ENCODE measurements around the gene WBP1L. TPM values are rescaled to one million over a fixed set of nuclear protein-coding genes. Genes with fewer than 3 reads are reported as not detected.
"Not testable (repeated sequence)": the region's sequence is repeated elsewhere in the genome, so short reads cannot be mapped to it uniquely, and the experiment has no call there.

WBP1L gene
- polyA plus RNA-seq, 3 donors, result 44.3 to 45.4 (median 45.4) TPM

GRCh38 chr10:102758240-102758932 is 14.6 kb downstream of the WBP1L start:
- no peak for DNase-seq (ENCODE audit: low read depth in 3 of 3, low spot score in 2 of 3)

GRCh38 chr10:102758933-102759262 is 15.2 kb downstream of the WBP1L start:
- not testable (repeated sequence) for DNase-seq (ENCODE audit: low read depth in 3 of 3, low spot score in 2 of 3)

GRCh38 chr10:102759497-102760210 is 15.9 kb downstream of the WBP1L start:
- no peak for DNase-seq (ENCODE audit: low read depth in 3 of 3, low spot score in 2 of 3)

GRCh38 chr10:102761981-102762380 is 18.2 kb downstream of the WBP1L start:
- DNase-seq (ENCODE audit: low read depth in 3 of 3, low spot score in 2 of 3), result no peak

GRCh38 chr10:102762401-102763015 is 18.8 kb downstream of the WBP1L start:
- no peak for DNase-seq (ENCODE audit: low read depth in 3 of 3, low spot score in 2 of 3)

- DNase-seq (ENCODE audit: low read depth in 3 of 3, low spot score in 2 of 3), result no peak
Measured at GRCh38 chr10:102763037-102763607, 19.4 kb downstream of the WBP1L start.

- DNase-seq (ENCODE audit: low read depth in 3 of 3, low spot score in 2 of 3), result no peak
Measured at GRCh38 chr10:102764470-102765161, 20.9 kb downstream of the WBP1L start.

- no peak for DNase-seq (ENCODE audit: low read depth in 3 of 3, low spot score in 2 of 3)
Measured at GRCh38 chr10:102765336-102765735, 21.6 kb downstream of the WBP1L start.

- no peak for DNase-seq (ENCODE audit: low read depth in 3 of 3, low spot score in 2 of 3)
Measured at GRCh38 chr10:102767428-102768160, 23.8 kb downstream of the WBP1L start.

GRCh38 chr10:102769375-102770107 is 25.8 kb downstream of the WBP1L start:
- no peak for DNase-seq (ENCODE audit: low read depth in 3 of 3, low spot score in 2 of 3)

GRCh38 chr10:102770108-102770482 is 26.3 kb downstream of the WBP1L start:
- no peak for DNase-seq (ENCODE audit: low read depth in 3 of 3, low spot score in 2 of 3)

GRCh38 chr10:102770792-102771191 is 27.0 kb downstream of the WBP1L start:
- DNase-seq (ENCODE audit: low read depth in 3 of 3, low spot score in 2 of 3), result no peak

- no peak for DNase-seq (ENCODE audit: low read depth in 3 of 3, low spot score in 2 of 3)
Measured at GRCh38 chr10:102773320-102773719, 29.6 kb downstream of the WBP1L start.

GRCh38 chr10:102773986-102774385 is 30.2 kb downstream of the WBP1L start:
- no peak for DNase-seq (ENCODE audit: low read depth in 3 of 3, low spot score in 2 of 3)

GRCh38 chr10:102775201-102775934 is 31.6 kb downstream of the WBP1L start:
- no peak for DNase-seq (ENCODE audit: low read depth in 3 of 3, low spot score in 2 of 3)

GRCh38 chr10:102775935-102776669 is 32.4 kb downstream of the WBP1L start:
- peak in 2 of 3 donors; percentile 78 to 79 for DNase-seq (ENCODE audit: low read depth in 3 of 3, low spot score in 2 of 3)

GRCh38 chr10:102776779-102777456 is 33.2 kb downstream of the WBP1L start:
- DNase-seq (ENCODE audit: low read depth in 3 of 3, low spot score in 2 of 3), result peak in 2 of 3 donors; percentile 85

Measured in right renal cortex interstitium (tissue), 3 donors.